ENCODE measurements around the gene OPN4. TPM values are rescaled to one million over a fixed set of nuclear protein-coding genes. Genes with fewer than 3 reads are reported as not detected.

OPN4 gene
- total RNA-seq, 1 experiment from 2014 or later, result not detected

GRCh38 chr10:86677374-86677773 lies 23.0 kb downstream of the OPN4 start:
- Histone ChIP-seq H3K9me3 (no peaks in the 10 kb centered on the region), H3K27me3 (replicated peaks; ENCODE audit: control insufficient read depth, insufficient read depth, low read length) (no peaks in the 10 kb centered on the region), H3K4me3 (ENCODE audit: low read depth, low read length) (no peak overlapping the region), H3K36me3 (ENCODE audit: control insufficient read depth, insufficient read depth, low read length) (no peaks in the 10 kb centered on the region), H3K4me1 (peaks cover 10% of the 10 kb centered on the region)
- H3K36me3 Mint-ChIP-seq (ENCODE audit: insufficient read depth, unreplicated experiment), result no peaks in the 10 kb centered on the region
- H3K9me3 Mint-ChIP-seq (ENCODE audit: unreplicated experiment), result no peaks in the 10 kb centered on the region
- BruUV-seq (replicated peaks), result no TSS peak
- no peaks in the 10 kb centered on the region for H3K27me3 Mint-ChIP-seq (ENCODE audit: insufficient read depth, unreplicated experiment)
- no peak overlapping the region for H3K4me3 Mint-ChIP-seq (ENCODE audit: unreplicated experiment)
- ChIA-PET POLR2A (no interaction called here), CTCF (interaction anchor here (0.7 kb wide), 2 partner anchors 13 to 74 kb away, joined by 3 to 4 read pairs; no protein-coding TSS in a partner anchor)
- peaks cover 8% of the 10 kb centered on the region for H3K4me1 Mint-ChIP-seq (ENCODE audit: low read depth, unreplicated experiment)
- TF ChIP-seq CTCF (IDR thresholded peaks at IDR 0.05; ENCODE audit: insufficient read depth in 1 of 2, low read depth in 1 of 2, low read length in 1 of 2, severe bottlenecking in 1 of 2, unreplicated experiment in 1 of 2), result no peak
- intact Hi-C loops (cut with micrococcal nuclease; ENCODE audit: unreplicated experiment), result no loop called here
- DNase-seq, result no peak
- no peak overlapping the region for H3K27ac Mint-ChIP-seq (ENCODE audit: unreplicated experiment)

- ChIA-PET CTCF (no interaction called here), POLR2A (no interaction called here)
- H3K27ac Mint-ChIP-seq (ENCODE audit: unreplicated experiment), result no peak overlapping the region
- Histone ChIP-seq H3K9me3 (no peaks in the 10 kb centered on the region), H3K4me3 (ENCODE audit: low read depth, low read length) (no peak overlapping the region), H3K36me3 (ENCODE audit: control insufficient read depth, insufficient read depth, low read length) (no peaks in the 10 kb centered on the region), H3K4me1 (no peaks in the 10 kb centered on the region), H3K27me3 (replicated peaks; ENCODE audit: control insufficient read depth, insufficient read depth, low read length) (no peaks in the 10 kb centered on the region)
- no peaks in the 10 kb centered on the region for H3K36me3 Mint-ChIP-seq (ENCODE audit: insufficient read depth, unreplicated experiment)
- intact Hi-C loops (cut with micrococcal nuclease; ENCODE audit: unreplicated experiment), result no loop called here
- DNase-seq, result no peak
- H3K4me3 Mint-ChIP-seq (ENCODE audit: unreplicated experiment), result no peak overlapping the region
- no peaks in the 10 kb centered on the region for H3K27me3 Mint-ChIP-seq (ENCODE audit: insufficient read depth, unreplicated experiment)
- TF ChIP-seq CTCF (IDR thresholded peaks at IDR 0.05; ENCODE audit: insufficient read depth in 1 of 2, low read depth in 1 of 2, low read length in 1 of 2, severe bottlenecking in 1 of 2, unreplicated experiment in 1 of 2), result no peak
- H3K4me1 Mint-ChIP-seq (ENCODE audit: low read depth, unreplicated experiment), result no peaks in the 10 kb centered on the region
- no TSS peak for BruUV-seq (replicated peaks)
- no peaks in the 10 kb centered on the region for H3K9me3 Mint-ChIP-seq (ENCODE audit: unreplicated experiment)
Measured at GRCh38 chr10:86678999-86679792, 24.8 kb downstream of the OPN4 start.

- Histone ChIP-seq H3K27me3 (replicated peaks; ENCODE audit: control insufficient read depth, insufficient read depth, low read length) (no peaks in the 10 kb centered on the region), H3K4me1 (no peaks in the 10 kb centered on the region), H3K4me3 (ENCODE audit: low read depth, low read length) (no peak overlapping the region), H3K9me3 (no peaks in the 10 kb centered on the region), H3K36me3 (ENCODE audit: control insufficient read depth, insufficient read depth, low read length) (no peaks in the 10 kb centered on the region)
- Mint-ChIP-seq H3K4me3 (ENCODE audit: unreplicated experiment) (no peak overlapping the region), H3K4me1 (ENCODE audit: low read depth, unreplicated experiment) (no peaks in the 10 kb centered on the region), H3K9me3 (ENCODE audit: unreplicated experiment) (no peaks in the 10 kb centered on the region), H3K27me3 (ENCODE audit: insufficient read depth, unreplicated experiment) (peaks cover 3% of the 10 kb centered on the region), H3K27ac (ENCODE audit: unreplicated experiment) (no peak overlapping the region), H3K36me3 (ENCODE audit: insufficient read depth, unreplicated experiment) (no peaks in the 10 kb centered on the region)
- POLR2A ChIA-PET, result no interaction called here
- intact Hi-C loops (cut with micrococcal nuclease; ENCODE audit: unreplicated experiment), result loop anchor here (5.0 to 10.0 kb wide), 2 partner anchors 39 to 276 kb away; no protein-coding TSS in a partner anchor
- TF ChIP-seq CTCF (IDR thresholded peaks at IDR 0.05; ENCODE audit: insufficient read depth in 1 of 2, low read depth in 1 of 2, low read length in 1 of 2, severe bottlenecking in 1 of 2, unreplicated experiment in 1 of 2), result no peak
- CTCF ChIA-PET, result interaction anchor here (0.6 kb wide), 1 partner anchor 24 kb away, joined by 8 read pairs; no protein-coding TSS in a partner anchor
- DNase-seq, result no peak
- BruUV-seq (replicated peaks), result no TSS peak
Measured at GRCh38 chr10:86681047-86681446, 26.7 kb downstream of the OPN4 start.

All from Caco-2 (cell line).